MM.1S (cell line): ENCODE results near the gene KLK6.

Source experiments
- DNase-seq: peaks from one replicate; pipeline ENCODE4 v3.0.0-alpha.2; 2015
- H2AFZ ChIP-seq: fragments of 300-600 bp; sonication (generic); 2 replicates; pipeline ENCODE4 v1.6.0; 2016; ENCODE audit warnings: antibody characterized with exemption, low read length
- H3F3A ChIP-seq: fragments of 300-600 bp; sonication (generic); 2 replicates; pipeline ENCODE4 v1.6.1; 2016; ENCODE audit warnings: mild to moderate bottlenecking, antibody characterized with exemption, low read length, moderate library complexity, mixed read lengths; ENCODE audit not compliant: insufficient read depth
- H3K27ac ChIP-seq: fragments of 300-600 bp; sonication (generic); 2 replicates; pipeline ENCODE4 v1.5.1; 2016; ENCODE audit warnings: mild to moderate bottlenecking, low read length
- H3K27me3 ChIP-seq: fragments of 300-600 bp; sonication (generic); replicated peaks from 2 replicates; pipeline ENCODE4 v1.6.0; 2016; ENCODE audit warnings: low read length; ENCODE audit not compliant: insufficient read depth
- H3K36me3 ChIP-seq: fragments of 300-600 bp; sonication (generic); replicated peaks from 2 replicates; pipeline ENCODE4 v1.6.1; 2016; ENCODE audit warnings: mild to moderate bottlenecking, low read length, mixed read lengths; ENCODE audit not compliant: insufficient read depth
- H3K4me1 ChIP-seq: fragments of 300-600 bp; sonication (generic); 2 replicates; pipeline ENCODE4 v1.6.1; 2016; ENCODE audit warnings: low read length, mixed read lengths
- H3K4me2 ChIP-seq: fragments of 300-600 bp; sonication (generic); 2 replicates; pipeline ENCODE4 v1.6.0; 2016; ENCODE audit warnings: low read depth, low read length
- H3K4me3 ChIP-seq: fragments of 300-600 bp; sonication (generic); 2 replicates; pipeline ENCODE4 v1.5.1; 2016; ENCODE audit warnings: low read length, mixed read lengths
- H3K79me2 ChIP-seq: fragments of 300-600 bp; sonication (generic); 2 replicates; pipeline ENCODE4 v1.6.1; 2016; ENCODE audit warnings: mixed run types, low read length, mixed read lengths
- H3K9ac ChIP-seq: fragments of 300-600 bp; sonication (generic); 2 replicates; pipeline ENCODE4 v1.6.1; 2016; ENCODE audit warnings: low read length, mixed read lengths
- H3K9me2 ChIP-seq: fragments of 300-600 bp; sonication (generic); replicated peaks from 2 replicates; pipeline ENCODE4 v1.6.1; 2016; ENCODE audit warnings: mild to moderate bottlenecking, low read length, mixed read lengths; ENCODE audit not compliant: insufficient read depth
- H3K9me3 ChIP-seq: fragments of 300-600 bp; sonication (generic); replicated peaks from 2 replicates; pipeline ENCODE4 v1.6.1; 2016; ENCODE audit warnings: mild to moderate bottlenecking, low read length, mixed read lengths; ENCODE audit not compliant: insufficient read depth
- H4K20me1 ChIP-seq: fragments of 300-600 bp; sonication (generic); 2 replicates; pipeline ENCODE4 v1.6.1; 2016; ENCODE audit warnings: mild to moderate bottlenecking, low read length, moderate library complexity, mixed read lengths; ENCODE audit not compliant: insufficient read depth
- CTCF ChIP-seq: fragments of 300-600 bp; sonication (generic); IDR thresholded peaks from 2 replicates; pipeline ENCODE4 v1.5.1; 2016; ENCODE audit warnings: antibody characterized with exemption, low read length, mixed read lengths
- EZH2 ChIP-seq: fragments of 300-600 bp; sonication (generic); optimal IDR thresholded peaks from 2 replicates; pipeline ENCODE3; 2017; ENCODE audit warnings: low read depth, mild to moderate bottlenecking, antibody characterized with exemption, low read length, mixed read lengths
- EZH2phosphoT487 ChIP-seq: fragments of 300-600 bp; sonication (generic); IDR thresholded peaks from 2 replicates; pipeline ENCODE4 v1.6.1; 2018; ENCODE audit warnings: antibody characterized with exemption, low read length

Gene KLK6

DNA sequence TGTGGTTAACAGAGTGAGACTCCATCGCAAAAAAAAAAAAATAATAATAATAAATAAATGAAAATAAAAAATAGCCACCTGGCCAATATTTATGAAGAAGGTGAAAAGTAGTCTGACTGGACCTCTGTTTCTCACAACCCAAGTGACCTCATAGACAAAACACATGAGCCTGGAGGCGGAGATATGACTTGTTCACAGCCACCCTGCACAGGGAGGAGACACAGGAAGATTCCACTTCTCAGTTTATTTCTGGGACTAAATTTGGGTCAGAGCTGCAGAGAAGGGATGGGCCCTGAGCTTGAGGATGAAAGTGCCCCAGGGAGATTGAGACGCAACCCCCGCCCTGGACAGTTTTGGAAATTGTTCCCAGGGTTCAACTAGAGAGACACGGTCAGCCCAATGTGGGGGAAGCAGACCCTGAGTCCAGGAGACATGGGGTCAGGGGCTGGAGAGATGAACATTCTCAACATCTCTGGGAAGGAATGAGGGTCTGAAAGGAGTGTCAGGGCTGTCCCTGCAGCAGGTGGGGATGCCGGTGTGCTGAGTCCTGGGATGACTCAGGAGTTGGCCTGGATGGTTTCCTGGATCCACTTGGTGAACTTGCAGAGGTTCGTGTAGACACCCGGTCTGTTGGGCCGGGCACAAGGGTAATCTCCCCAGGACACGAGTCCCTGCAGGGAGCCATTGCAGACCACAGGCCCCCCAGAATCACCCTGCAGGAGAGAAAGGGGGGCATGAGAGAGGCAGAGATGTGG, 26.1 kb downstream of the KLK6 start:
- H3K9me2 ChIP-seq, result no peaks in the 10 kb centered on the region
- no peaks in the 10 kb centered on the region for H3K9me3 ChIP-seq
- no peaks in the 10 kb centered on the region for H3K79me2 ChIP-seq
- no peaks in the 10 kb centered on the region for H3K4me1 ChIP-seq
- DNase-seq, result no peak
- H3K4me2 ChIP-seq, result no peak overlapping the region
- no peaks in the 10 kb centered on the region for H3F3A ChIP-seq
- no peaks in the 10 kb centered on the region for H3K36me3 ChIP-seq
- TF ChIP-seq CTCF, result no peak
- no peak for TF ChIP-seq EZH2
- no peak for TF ChIP-seq EZH2phosphoT487
- no peak overlapping the region for H3K9ac ChIP-seq
- H2AFZ ChIP-seq, result no peak overlapping the region
- no peak overlapping the region for H3K4me3 ChIP-seq
- no peak overlapping the region for H3K27ac ChIP-seq
- peaks cover 34% of the 10 kb centered on the region for H3K27me3 ChIP-seq
- no peaks in the 10 kb centered on the region for H4K20me1 ChIP-seq

- Histone ChIP-seq H3K4me3 (no peak overlapping the region), H3K79me2 (no peaks in the 10 kb centered on the region), H3K9ac (no peak overlapping the region), H3F3A (no peaks in the 10 kb centered on the region), H4K20me1 (no peaks in the 10 kb centered on the region), H3K9me2 (no peaks in the 10 kb centered on the region), H3K27ac (no peak overlapping the region), H3K36me3 (no peaks in the 10 kb centered on the region), H3K4me2 (no peak overlapping the region), H3K27me3 (peaks cover 32% of the 10 kb centered on the region), H2AFZ (no peak overlapping the region), H3K9me3 (no peaks in the 10 kb centered on the region), H3K4me1 (no peaks in the 10 kb centered on the region)
- no peak for DNase-seq
- TF ChIP-seq EZH2, result no peak
Measured at GRCh38 chr19:50939596-50939995, 29.8 kb downstream of the KLK6 start.

GRCh38 chr19:50933640-50934039, 35.8 kb downstream of the KLK6 start:
- Histone ChIP-seq H2AFZ (no peak overlapping the region), H3K27me3 (peaks cover 74% of the 10 kb centered on the region), H3K9me2 (no peaks in the 10 kb centered on the region), H3K79me2 (no peaks in the 10 kb centered on the region), H3K4me1 (no peaks in the 10 kb centered on the region), H3K9ac (no peak overlapping the region), H3K4me3 (no peak overlapping the region), H3K27ac (no peak overlapping the region), H4K20me1 (no peaks in the 10 kb centered on the region), H3K4me2 (no peak overlapping the region), H3K36me3 (no peaks in the 10 kb centered on the region), H3F3A (no peaks in the 10 kb centered on the region), H3K9me3 (no peaks in the 10 kb centered on the region)
- TF ChIP-seq EZH2phosphoT487 (no peak), EZH2 (no peak), CTCF (no peak)
- DNase-seq, result no peak

DNA sequence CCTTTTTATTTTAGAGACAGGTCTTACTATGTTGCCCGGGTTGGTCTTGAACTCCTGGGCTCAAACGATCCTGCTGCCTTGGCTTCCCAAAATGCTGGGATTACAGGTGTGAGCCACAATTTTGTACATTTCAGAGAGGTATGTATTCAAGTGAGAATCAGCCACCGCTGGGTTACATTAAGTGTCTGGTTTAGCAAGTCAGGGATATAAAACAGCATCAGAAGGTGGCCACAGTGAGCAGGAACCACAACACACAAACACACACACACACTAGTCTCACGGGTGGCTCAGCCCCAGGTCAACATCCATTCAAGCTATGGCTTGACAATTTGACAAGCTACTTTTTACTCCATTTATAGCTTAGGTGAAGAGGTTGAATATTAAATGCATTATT, 36.7 kb downstream of the KLK6 start:
- no peak for DNase-seq

More for the DNA sequence above, 36.7 kb downstream of the KLK6 start:
- Histone ChIP-seq H3K9ac (no peak overlapping the region), H3K9me2 (no peaks in the 10 kb centered on the region), H3K79me2 (no peaks in the 10 kb centered on the region), H2AFZ (no peak overlapping the region), H3K27ac (no peak overlapping the region), H4K20me1 (no peaks in the 10 kb centered on the region), H3K9me3 (no peaks in the 10 kb centered on the region), H3K4me2 (no peak overlapping the region), H3K4me1 (no peaks in the 10 kb centered on the region), H3K36me3 (no peaks in the 10 kb centered on the region), H3K27me3 (peaks cover 76% of the 10 kb centered on the region), H3K4me3 (no peak overlapping the region), H3F3A (no peaks in the 10 kb centered on the region)
- TF ChIP-seq EZH2 (no peak), CTCF (no peak), EZH2phosphoT487 (no peak)
